AG09309 (cell line): ENCODE measurements around the gene LUC7L2.

Experiments
- DNase-seq: peaks from one replicate; pipeline ENCODE4 v3.0.0-alpha.2; 2010; ENCODE audit warnings: low read depth
- H3K4me3 ChIP-seq: 2 replicates; pipeline ENCODE4 v1.5.1; 2011; ENCODE audit warnings: mild to moderate bottlenecking, low read depth, low read length, moderate library complexity; ENCODE audit not compliant: control insufficient read depth
- CTCF ChIP-seq: IDR thresholded peaks from 2 replicates; pipeline ENCODE4 v1.5.1; 2011; ENCODE audit warnings: mild to moderate bottlenecking, low read depth, low read length, inconsistent platforms; ENCODE audit not compliant: insufficient read depth, control insufficient read depth; ENCODE audit errors: missing control alignments

Gene LUC7L2

GRCh38 chr7:139370943-139371313, 11.2 kb downstream of the LUC7L2 start:
- H3K4me3 ChIP-seq = no peak overlapping the region
- DNase-seq = no peak
- no peak for TF ChIP-seq CTCF

GRCh38 chr7:139374246-139374645, 14.6 kb downstream of the LUC7L2 start:
- H3K4me3 ChIP-seq = no peak overlapping the region
- no peak for DNase-seq
- no peak for TF ChIP-seq CTCF

GRCh38 chr7:139382439-139382838, 22.7 kb downstream of the LUC7L2 start:
- TF ChIP-seq CTCF = no peak
- DNase-seq = no peak
- no peak overlapping the region for H3K4me3 ChIP-seq

GRCh38 chr7:139384611-139385010, 24.9 kb downstream of the LUC7L2 start:
- H3K4me3 ChIP-seq = no peak overlapping the region
- TF ChIP-seq CTCF = no peak
- DNase-seq = no peak

- no peak overlapping the region for H3K4me3 ChIP-seq
- DNase-seq = no peak
- no peak for TF ChIP-seq CTCF
These were observed 27.9 kb downstream of the LUC7L2 start for GRCh38 chr7:139387594-139387993.

- no peak for TF ChIP-seq CTCF
- no peak for DNase-seq
- no peak overlapping the region for H3K4me3 ChIP-seq
These were observed 29.4 kb downstream of the LUC7L2 start for GRCh38 chr7:139389091-139389490.

- TF ChIP-seq CTCF = no peak
- DNase-seq = no peak
- no peak overlapping the region for H3K4me3 ChIP-seq
These were observed 30.1 kb downstream of the LUC7L2 start for GRCh38 chr7:139389774-139390173.
